GM18868 (cell line): Measurements from ENCODE around the gene RHBDL1.

Source experiments
- ATAC-seq: cut with Tn5 transposase; IDR thresholded peaks from one replicate; pipeline ENCODE4 v1.9.1; 2021; ENCODE audit warnings: mild to moderate bottlenecking, moderate library complexity; ENCODE audit not compliant: unreplicated experiment

The RHBDL1 gene

GRCh38 chr16:716768-717325 is 41.4 kb downstream of the RHBDL1 start:
- ATAC-seq = no peak

- no peak for ATAC-seq
Observed at GRCh38 chr16:717450-718245, 42.2 kb downstream of the RHBDL1 start.

DNA sequence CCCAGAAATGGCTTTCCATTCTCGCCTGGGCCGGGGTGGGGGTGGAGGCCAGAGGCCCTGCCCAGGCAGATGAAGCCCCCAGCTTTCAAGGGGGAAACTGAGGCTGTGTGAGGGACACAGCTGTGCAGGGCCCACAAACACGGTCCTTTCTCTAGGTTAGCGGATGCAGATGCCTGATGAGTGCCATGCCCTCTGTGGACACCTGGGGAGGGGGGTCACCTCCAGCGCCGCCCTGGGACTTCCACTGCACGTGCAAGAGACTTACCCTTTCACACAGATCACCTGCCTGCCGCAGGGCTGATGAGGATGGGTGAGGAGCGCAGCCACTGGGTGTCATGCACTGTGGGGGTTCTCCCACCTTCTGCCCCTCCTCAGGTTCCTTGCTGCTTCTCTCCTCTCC is 42.9 kb downstream of the RHBDL1 start:
- ATAC-seq = no peak

DNA sequence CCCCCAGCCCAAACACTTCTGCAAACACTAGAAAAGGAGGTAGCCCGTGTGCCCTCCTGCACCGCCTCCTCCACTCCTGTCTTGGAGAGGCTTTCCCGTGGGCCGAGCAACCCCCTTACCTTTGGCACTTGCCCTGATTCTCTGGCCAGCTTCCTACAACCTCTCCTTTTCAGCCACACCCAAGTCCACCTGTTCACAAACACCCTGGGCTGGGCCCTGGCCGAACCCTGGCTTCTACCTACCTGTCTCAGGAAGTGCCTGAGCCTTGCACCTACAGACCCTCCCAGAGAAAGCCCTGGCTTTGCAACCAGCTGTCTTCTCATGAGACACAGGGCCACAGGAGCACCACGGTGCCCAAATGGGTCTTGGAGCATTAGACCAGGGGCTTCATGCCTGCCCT is 43.5 kb downstream of the RHBDL1 start:
- no peak for ATAC-seq

GRCh38 chr16:719815-720446 is 44.5 kb downstream of the RHBDL1 start:
- ATAC-seq = no peak

DNA sequence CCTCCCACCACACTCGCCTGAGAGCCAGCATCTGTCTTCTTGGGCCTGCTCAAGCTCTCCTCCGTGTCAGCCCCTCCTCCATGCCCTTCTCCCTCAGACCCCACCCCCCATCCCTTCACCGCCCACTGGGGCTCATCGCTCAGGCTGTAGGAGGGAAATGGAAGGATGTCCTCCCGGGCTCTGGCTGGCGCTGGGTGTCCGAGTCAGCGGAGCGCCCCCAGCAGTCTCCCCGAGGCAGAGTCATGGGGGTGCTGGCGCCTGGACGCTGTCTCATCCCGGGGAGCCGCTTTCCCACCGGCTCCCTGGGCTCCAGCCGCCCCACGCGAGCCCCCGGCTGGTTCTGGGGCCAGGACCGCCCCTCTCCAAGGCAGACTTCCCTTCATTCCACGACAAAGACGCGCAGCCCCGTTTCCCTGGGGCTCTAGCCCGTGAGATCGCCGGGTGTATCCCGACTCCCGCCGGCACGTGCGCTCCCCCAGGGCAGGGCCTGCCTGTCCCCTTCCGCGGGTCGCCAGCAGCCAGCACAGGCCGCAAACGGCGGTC is 45.0 kb downstream of the RHBDL1 start:
- ATAC-seq = peak; percentile 23

- peak; percentile 68 for ATAC-seq
Observed at GRCh38 chr16:720990-721764, 45.7 kb downstream of the RHBDL1 start, which contains the start of gene ANTKMT. ANTKMT (plus strand) TSS chr16:721146; CDS start chr16:721275, 129 bp downstream.

DNA sequence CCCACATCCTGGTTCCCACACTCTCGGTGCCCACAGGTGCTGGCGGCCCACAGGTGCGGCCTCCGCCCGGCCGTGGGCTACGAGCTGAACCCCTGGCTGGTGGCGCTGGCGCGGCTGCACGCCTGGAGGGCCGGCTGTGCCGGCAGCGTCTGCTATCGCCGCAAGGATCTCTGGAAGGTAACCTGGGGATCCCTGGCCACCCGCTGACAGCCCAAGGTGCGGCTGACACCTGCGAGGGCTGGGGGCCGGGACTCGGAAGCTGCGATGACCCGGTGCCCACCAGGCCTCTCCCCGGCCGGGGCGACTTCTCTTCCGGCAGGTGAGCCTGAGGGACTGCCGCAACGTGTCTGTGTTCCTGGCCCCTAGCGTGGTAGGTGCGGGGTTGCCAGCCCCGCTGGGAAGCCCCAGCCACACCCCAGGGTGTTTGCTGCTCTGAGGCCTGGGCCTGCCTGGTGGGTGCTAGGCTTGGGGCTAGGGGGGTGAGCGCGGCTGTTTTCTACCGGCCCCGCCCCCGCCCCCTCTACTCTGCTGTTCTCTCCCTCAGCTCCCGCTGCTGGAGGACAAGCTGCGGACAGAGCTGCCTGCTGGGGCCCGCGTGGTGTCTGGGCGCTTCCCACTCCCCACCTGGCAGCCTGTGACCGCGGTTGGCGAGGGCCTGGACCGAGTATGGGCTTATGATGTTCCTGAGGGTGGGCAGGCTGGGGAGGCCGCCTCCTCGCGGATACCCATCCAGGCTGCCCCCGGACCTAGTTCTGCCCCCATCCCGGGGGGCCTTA is 46.5 kb downstream of the RHBDL1 start:
- ATAC-seq = no peak

GRCh38 chr16:722835-723633 is 47.6 kb downstream of the RHBDL1 start:
- ATAC-seq = no peak

- ATAC-seq = no peak
Observed at GRCh38 chr16:723695-724094, 48.2 kb downstream of the RHBDL1 start.

DNA sequence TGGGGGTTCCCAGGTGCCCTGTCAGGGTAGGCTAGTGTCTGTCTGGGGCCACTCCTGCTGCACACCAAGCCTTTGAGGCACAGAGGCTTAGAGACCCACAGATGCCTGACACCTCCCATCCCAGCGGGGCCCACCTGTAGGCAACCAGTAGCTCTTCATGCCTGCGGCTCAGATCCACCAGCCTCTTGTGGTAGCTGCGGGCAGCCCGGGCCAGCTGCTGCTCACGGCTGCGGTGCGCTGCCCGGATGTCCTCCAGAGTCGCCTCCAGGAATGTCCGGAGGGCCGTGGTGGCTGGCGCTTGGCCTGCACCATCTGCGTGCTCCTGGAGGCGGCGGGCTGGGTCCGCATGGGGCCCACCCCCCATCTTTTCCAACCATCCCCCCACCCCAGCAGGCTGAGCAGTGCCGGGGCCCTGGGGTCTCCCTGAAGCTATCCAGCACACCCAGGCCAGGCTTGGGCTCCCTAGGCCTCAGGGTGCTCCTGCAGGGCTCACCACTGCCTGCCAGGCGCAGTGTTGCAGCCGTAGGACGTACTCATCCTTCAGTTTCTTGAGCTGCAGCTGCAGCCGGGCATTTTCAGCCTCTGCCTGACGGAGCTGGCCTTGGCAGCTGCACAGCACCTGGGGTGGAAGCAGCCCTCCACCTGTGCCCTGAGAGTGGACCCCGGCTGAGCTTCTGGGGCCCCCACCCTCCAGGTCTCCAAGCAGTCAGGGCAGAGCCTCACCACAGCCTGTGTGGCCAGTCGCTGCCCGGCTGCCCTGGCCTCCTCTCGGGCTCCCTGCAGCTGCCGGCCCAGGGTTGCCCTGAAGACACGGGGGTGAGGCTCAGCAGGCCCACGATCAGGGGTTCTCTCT is 48.9 kb downstream of the RHBDL1 start:
- no peak for ATAC-seq

- no peak for ATAC-seq
Observed at GRCh38 chr16:725041-725376, 49.5 kb downstream of the RHBDL1 start.

- no peak for ATAC-seq
Observed at GRCh38 chr16:725463-726187, 50.2 kb downstream of the RHBDL1 start.

DNA sequence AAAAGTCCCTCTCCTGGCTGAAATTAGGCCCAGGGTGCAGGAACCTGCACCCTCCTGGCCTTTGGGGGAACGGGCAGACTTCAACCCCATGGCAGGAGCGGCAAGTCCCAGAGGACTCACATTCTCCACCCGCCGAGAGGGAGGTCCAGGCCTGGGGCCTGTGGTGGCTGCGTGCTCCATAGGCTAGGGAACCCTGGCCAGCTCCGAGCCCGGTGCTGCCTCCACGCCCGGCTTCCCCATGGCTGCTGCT is 50.6 kb downstream of the RHBDL1 start:
- ATAC-seq = no peak

GRCh38 chr16:726438-727290 is 51.2 kb downstream of the RHBDL1 start, which contains the start of the genes CCDC78 and HAGHL:
CCDC78 (minus strand) TSS chr16:726443; CDS start chr16:726367, 76 bp downstream.
HAGHL (plus strand) TSS chr16:727106; CDS start chr16:727510, 404 bp downstream.
- no peak for ATAC-seq

DNA sequence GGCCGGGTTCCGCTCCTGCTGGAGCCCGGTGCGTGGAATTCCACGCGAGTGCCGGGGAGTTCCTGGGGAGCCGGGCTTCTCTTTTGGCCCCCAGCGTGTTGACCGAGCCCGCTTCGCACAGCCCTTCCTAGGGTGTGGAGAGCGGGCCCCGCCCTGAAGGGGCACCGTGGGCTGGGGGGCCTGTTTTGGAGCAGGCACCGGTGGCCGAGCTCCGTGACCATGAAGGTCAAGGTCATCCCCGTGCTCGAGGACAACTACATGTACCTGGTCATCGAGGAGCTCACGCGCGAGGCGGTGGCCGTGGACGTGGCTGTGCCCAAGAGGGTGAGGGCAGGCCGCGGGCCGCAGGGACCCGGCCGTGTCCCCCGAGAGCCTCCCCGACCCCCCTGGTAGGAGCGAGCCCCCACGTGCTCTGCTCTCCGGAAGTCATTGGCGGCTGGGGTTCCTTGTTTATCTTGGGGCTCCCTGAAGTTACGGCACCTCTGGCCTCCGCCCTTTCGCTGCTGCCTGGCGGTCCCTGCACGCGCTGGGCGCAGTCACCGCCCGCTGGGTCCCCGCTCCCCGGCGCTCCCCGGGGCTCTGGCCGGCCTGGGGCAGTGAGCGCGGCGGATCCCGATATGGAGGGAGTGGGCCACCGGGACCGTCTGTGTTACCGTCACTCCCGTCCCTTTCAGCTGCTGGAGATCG is 52.0 kb downstream of the RHBDL1 start:
- no peak for ATAC-seq
